ENCODE results near the gene RNH1. TPM values are rescaled to one million over a fixed set of nuclear protein-coding genes. Genes with fewer than 3 reads are reported as not detected.
A peak's percentile ranks its signal among the peaks of the same experiment; 100 is the strongest.

The RNH1 gene
- total RNA-seq, 1 experiment from 2014 or later = 60.0 TPM

- Mint-ChIP-seq H3K27ac (peak overlapping the region in 2 of 3 experiments; percentile 23 to 48; a peak in 2 of 7 replicates), H3K36me3 (ENCODE audit: insufficient read depth in 1 of 3, low read depth in 3 of 3) (peaks cover 13 to 43% (median 42%) of the 10 kb centered on the region in 3 experiments), H3K9me3 (no peaks in the 10 kb centered on the region), H3K4me1 (peaks cover 23 to 24% of the 10 kb centered on the region in 2 experiments), H3K27me3 (ENCODE audit: low read depth) (no peaks in the 10 kb centered on the region), H3K4me3 (no peak overlapping the region)
- no peak overlapping the region for H4K5ac ChIP-seq (ENCODE audit: insufficient read length, low read depth, low read length)
- no peak overlapping the region for H2BK15ac ChIP-seq (ENCODE audit: low read depth, low read length)
- no peak overlapping the region for H4K91ac ChIP-seq (ENCODE audit: insufficient read length, low read depth, low read length)
- no peak overlapping the region for H2AFZ ChIP-seq (ENCODE audit: low read length)
- H3K4me2 ChIP-seq (ENCODE audit: insufficient read depth, insufficient read length, low read length) = no peak overlapping the region
- H3K18ac ChIP-seq (ENCODE audit: insufficient read length, low read depth, low read length) = no peak overlapping the region
- no peaks in the 10 kb centered on the region for H3K9me3 ChIP-seq (ENCODE audit: control insufficient read depth, low read depth, low read length)
- H3K79me1 ChIP-seq (ENCODE audit: insufficient read depth, low read depth, low read length, poor library complexity, severe bottlenecking) = no peaks in the 10 kb centered on the region
- DNase-seq = no peak
- H4K8ac ChIP-seq (replicated peaks; ENCODE audit: insufficient read length, low read depth, low read length) = no peak overlapping the region
- H3K14ac ChIP-seq (ENCODE audit: insufficient read depth, low read length) = no peak overlapping the region
- H3K4ac ChIP-seq (ENCODE audit: low read depth, low read length) = no peak overlapping the region
- no peaks in the 10 kb centered on the region for H3K4me1 ChIP-seq (ENCODE audit: insufficient read depth, low read length)
- H3K23ac ChIP-seq (ENCODE audit: insufficient read length, low read depth, low read length) = no peak overlapping the region
- no peak overlapping the region for H2BK5ac ChIP-seq (ENCODE audit: insufficient read length, low read length)
- H4K20me1 ChIP-seq (ENCODE audit: control insufficient read depth, insufficient read depth, insufficient read length) = no peaks in the 10 kb centered on the region
- no peaks in the 10 kb centered on the region for H3K27me3 ChIP-seq (ENCODE audit: insufficient read depth, low read length)
- H2BK20ac ChIP-seq (ENCODE audit: low read depth, low read length, poor library complexity, severe bottlenecking) = no peak overlapping the region
- no peak overlapping the region for H3K27ac ChIP-seq (ENCODE audit: insufficient read length, low read depth, low read length)
- H3K79me2 ChIP-seq (ENCODE audit: insufficient read depth, low read length) = peaks cover 12% of the 10 kb centered on the region; the same call in 1 of the 2 replicates
- no peak overlapping the region for H3K56ac ChIP-seq (ENCODE audit: insufficient read length, low read depth, low read length)
- H3T11ph ChIP-seq (ENCODE audit: low read length) = no peak overlapping the region
- H3K23me2 ChIP-seq (ENCODE audit: insufficient read length, low read depth, low read length, poor library complexity, severe bottlenecking) = no peaks in the 10 kb centered on the region
- H2AK5ac ChIP-seq (ENCODE audit: insufficient read length, low read length) = no peak overlapping the region
- no CpG with 5 or more reads among the region's 9 CpGs for WGBS (ENCODE audit: extremely low coverage, insufficient read length, low lambda C conversion rate)
- no peak overlapping the region for H2BK12ac ChIP-seq (ENCODE audit: insufficient read length, low read depth, low read length)
- H3K9ac ChIP-seq (ENCODE audit: extremely low read depth, insufficient read length, low read length) = no peak overlapping the region
- TF ChIP-seq CTCF (conservative IDR thresholded peaks at IDR 0.05) = no peak
- H2BK120ac ChIP-seq (ENCODE audit: low read depth, low read length, poor library complexity, severe bottlenecking) = no peak overlapping the region
These were observed 45.4 kb downstream of the RNH1 start for GRCh38 chr11:461626-462025.
